HG02623 (cell line): ENCODE measurements around the gene TRIM44.

Experiments used
- ATAC-seq: cut with Tn5 transposase; IDR thresholded peaks from one replicate; pipeline ENCODE4 v1.9.1; 2021; ENCODE audit warnings: moderate library complexity; ENCODE audit not compliant: unreplicated experiment

The TRIM44 gene

DNA sequence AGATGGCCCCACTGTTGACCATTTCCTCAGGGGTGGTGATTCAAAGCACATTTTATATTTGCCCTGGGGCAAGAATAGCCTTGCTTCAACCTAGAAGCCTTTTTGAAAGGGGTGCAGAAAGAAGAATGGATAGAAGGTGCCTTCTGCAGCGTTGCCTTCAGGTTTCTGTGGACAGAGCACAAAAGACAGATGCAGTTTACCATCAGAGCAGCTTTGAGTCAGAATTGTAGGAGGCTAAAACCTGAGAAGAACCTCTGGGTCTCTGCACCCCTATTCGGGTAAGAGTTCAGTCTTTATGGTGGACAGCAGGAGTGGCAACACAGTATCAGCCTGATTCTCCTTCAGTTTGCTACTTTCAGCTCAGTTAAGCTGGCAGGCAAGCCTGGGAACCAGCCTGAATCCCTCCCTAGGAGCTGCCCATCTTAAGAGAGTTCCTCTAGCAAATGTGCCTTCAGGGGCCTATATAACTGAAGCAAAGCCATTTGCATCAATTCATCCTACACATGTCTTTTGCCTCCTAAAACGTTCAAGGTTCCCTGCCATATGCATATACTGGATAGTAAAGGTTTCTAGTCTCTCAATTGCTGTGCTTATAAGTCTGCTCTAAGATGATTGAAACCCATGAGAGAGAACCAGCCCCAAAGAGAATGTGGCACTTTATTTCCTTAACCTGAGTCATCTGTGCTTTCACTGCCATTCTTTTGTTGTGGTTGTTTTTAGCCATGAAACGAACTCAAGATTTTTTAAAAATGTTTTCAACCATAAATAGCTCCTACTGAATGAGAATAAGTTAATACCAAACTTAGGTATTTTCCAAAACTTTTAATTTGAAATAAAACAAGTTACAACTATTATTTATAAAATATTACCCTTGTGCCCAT is 123.0 kb downstream of the TRIM44 start:
- no peak for ATAC-seq

DNA sequence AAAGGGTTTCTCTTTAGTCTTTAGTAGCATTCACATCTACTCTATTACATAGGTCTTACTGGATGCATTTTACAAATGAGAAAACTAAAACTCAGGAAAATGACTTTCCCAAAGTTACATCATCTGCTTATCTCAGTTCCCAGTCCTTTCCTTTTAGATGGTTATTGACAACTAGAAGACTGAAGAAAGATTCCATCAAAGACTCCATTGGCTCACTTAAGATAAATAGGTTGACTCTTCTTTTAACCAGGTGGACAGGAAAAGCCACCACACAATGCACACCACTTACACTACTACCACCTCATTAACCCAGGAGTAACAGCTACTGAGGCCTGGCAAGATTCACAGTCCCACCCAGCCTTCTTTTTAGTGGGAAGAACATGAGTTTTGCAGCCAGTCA is 123.6 kb downstream of the TRIM44 start:
- no peak for ATAC-seq

GRCh38 chr11:35787013-35787504 is 124.5 kb downstream of the TRIM44 start:
- ATAC-seq = no peak

- no peak for ATAC-seq
Measured at GRCh38 chr11:35787626-35788025, 125.1 kb downstream of the TRIM44 start.

DNA sequence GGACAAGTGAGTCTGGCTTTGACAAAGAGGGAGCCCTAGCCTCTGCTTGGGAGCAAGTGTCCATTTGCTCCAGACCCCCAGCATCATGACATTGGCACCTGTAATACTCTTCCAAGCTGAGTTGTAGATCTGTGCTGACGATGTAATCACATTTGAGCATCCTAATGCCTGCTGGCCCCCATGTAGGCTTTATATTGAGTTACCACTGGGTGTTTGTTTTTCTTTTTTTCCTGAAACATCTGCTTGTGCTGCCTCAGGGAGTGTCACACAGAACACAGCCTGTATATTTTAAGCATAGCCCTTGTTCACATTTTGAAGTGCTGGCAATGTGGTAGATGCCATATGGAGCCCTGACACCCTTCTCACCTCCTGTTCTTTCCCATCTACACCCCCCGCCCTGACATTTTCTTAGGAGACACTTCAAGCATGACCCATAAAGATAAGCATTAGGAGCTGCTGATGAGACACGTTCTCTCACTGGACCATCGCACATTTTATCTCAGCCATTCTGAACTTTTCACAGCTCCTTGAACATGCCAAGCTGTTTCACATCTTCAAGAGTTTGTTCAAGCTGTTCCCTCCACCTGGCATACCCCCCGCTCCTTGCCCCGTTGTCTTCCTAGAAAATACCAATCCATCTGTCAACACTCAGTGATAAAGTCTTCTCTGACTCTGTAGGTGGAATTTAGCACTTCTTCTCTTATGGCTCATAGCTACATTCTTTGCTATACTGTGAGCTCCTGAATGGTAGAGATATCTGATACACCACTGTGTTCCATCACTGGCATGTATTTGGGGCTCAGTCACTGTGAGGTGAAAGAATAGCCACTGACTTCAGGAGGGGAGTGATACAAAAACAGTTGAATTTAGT is 128.7 kb downstream of the TRIM44 start:
- ATAC-seq = no peak

DNA sequence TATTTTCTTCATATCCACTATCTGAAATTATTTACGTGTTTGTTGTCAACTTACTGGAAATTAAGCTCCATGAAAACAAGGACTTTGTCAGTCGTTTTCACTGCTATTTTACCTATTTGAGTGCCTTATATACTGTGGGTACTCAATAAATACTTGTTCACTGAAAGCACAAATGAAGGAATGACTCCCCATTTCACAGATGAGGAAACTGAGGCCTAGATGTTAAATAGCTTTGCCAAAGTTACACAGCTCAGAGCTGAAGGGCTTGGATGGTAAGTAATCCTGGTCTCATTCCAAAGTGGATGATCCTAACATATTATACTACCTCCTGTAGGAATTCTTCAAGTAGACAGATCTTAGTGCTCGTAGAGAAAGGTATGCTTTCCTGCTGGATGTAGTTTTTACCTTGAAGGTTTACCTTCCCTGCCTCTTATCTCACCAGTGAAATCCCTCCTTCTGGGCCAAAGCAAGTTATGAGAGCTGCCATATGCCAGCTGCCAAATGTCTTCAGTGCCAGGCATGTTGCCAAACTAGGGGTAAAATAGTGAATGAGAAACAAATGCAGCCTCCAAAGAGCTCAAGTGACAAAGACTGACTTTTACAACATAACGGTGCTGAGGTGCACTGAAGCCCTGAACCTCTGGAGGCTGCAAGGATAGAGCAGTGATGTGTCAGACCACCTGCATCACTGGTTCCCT is 129.7 kb downstream of the TRIM44 start:
- no peak for ATAC-seq

- no peak for ATAC-seq
Measured at GRCh38 chr11:35792846-35793192, 130.2 kb downstream of the TRIM44 start.

GRCh38 chr11:35794333-35794732 is 131.8 kb downstream of the TRIM44 start:
- ATAC-seq = no peak

- no peak for ATAC-seq
Measured at GRCh38 chr11:35794850-35795249, 132.3 kb downstream of the TRIM44 start.

GRCh38 chr11:35796562-35796961 is 134.0 kb downstream of the TRIM44 start:
- ATAC-seq = no peak

- ATAC-seq = no peak
Measured at GRCh38 chr11:35798423-35798822, 135.8 kb downstream of the TRIM44 start.

DNA sequence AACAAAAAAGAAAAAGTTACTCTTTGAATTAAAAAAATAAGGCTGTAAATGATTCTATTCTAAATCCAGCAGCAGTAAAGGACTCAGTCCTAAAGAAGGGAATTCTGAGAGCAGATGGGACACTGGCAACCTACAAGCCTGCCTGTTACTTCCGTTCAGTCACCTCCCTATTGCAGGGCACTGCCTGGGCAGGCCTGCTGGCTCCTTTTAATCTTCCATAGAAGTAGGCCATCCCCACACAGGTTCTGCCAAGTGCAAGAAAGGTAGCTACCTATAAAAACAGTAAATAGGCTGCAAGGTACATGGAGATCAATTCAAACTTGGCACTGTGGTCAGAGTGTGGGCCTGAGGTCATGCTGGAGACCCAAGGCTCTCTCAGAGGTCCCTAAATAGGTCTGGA is 136.4 kb downstream of the TRIM44 start:
- no peak for ATAC-seq

GRCh38 chr11:35799655-35800054 is 137.1 kb downstream of the TRIM44 start:
- ATAC-seq = no peak

DNA sequence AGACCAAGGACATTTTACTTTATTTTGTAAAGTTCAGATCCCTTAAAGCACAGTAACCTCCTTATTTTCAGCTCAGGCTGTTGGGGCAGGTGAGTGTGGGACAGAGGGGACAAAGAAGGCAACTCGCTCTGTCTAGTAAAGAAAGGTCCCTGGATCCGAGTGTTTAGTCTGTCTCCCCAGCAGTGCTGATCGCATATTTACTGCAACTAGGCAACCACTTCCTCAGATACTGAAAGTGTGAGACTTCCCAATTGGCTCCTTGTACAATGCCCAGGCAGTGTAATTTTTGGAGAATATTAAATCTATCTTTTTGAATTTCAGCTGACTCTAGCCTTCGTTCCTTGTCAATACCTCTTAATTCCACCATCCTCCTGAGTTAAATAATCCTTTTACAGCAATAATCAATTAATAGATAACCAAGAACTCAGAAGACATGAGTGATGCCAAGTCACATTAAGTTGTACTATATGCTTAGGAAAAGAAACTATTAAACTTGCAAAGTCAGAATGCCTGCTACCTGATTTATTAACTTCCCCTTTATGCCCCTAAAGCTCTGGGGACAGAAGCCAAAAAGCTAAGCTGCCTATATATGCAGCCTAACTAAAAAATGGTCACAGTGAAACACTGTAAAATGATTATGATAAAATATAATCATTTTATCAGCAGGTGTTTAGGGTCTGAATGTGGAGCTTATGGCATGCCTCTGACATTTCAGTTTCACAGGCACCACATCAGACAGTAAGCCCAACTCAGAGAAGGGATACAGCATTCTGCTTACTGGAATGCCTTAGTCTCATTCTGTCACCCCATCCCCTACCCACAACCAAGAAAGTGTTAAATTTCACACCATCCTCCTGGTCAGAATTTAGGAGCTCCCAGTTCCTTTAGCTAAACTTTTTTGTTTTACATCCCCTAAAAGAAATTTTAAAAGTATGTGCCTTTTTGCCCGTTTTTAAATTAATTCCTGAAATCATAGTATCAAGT is 138.7 kb downstream of the TRIM44 start:
- peak; percentile 81 for ATAC-seq

GRCh38 chr11:35802221-35802620 is 139.6 kb downstream of the TRIM44 start:
- ATAC-seq = no peak

GRCh38 chr11:35802672-35803071 is 140.1 kb downstream of the TRIM44 start:
- no peak for ATAC-seq

DNA sequence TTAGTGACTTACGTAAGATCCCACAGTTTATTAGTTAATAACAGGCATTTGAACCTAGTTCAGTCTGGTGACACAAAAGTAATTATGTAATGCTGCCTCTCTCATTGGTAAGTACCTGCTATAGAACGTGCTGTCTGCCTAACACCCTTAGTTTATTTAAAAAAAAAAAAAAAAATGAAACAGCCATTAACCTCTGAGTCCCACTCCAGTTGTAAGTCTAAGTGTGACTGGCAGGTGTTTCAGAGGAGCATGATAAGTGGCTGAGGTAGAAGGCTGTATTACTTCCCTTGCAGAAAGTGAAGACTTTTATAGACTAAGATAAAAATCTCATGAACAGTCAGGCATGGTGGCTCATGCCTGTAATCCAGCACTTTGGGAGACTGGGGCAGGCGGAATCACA is 140.5 kb downstream of the TRIM44 start:
- ATAC-seq = no peak

DNA sequence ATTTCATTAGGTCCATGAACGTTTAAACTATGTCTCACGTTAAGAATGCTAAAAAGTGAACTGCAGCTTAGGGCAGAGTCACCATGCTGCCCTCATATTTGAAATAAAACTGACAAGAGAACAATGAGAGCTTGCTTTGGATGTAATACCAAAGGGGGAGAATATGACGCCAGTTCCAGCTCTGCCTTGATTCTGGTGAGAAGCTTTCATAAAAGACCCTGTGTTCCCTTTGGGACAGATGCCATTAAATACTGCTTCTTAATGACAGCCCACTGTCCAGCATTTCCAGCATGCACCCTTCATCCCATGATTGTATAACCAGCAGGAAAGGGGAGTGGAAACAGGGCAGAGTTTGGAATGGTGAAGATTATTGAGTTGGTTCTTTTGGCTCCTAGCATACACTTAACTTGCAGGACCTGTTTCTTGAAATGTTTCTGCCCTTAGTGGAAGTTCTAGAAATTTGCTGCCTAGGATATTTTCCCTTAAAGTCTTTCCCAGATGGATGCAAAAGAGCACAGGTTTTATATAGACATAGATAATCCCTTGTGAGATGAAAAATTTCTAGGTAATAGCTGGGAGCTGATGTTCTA is 142.0 kb downstream of the TRIM44 start:
- no peak for ATAC-seq

- no peak for ATAC-seq
Measured at GRCh38 chr11:35809561-35809960, 147.0 kb downstream of the TRIM44 start.
